ENCODE data around the gene TRIM60.
"Not testable (repeated sequence)": the region's sequence is repeated elsewhere in the genome, so short reads cannot be mapped to it uniquely, and the experiment has no call there.

Gene TRIM60

DNA sequence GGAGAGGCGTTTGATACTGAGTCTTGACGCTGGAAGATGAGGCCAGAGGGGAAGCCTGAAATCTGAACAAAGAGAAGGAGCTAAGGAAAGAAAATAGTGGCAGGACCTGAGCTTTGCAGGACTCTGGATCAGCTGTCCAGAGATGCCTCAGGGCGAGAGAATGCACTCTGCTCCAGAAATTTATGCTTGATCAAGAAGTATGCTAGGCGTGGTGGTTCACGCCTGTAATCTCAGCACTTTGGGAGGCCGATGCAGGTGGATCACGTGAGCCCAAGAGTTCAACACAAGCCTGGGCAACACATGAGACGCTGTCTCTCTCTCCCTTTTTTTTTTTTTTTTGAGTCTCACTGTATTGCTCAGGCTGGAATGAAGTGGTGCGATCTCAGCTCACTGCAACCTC, 23.8 kb downstream of the TRIM60 start:
- no peak for DNase-seq

DNA sequence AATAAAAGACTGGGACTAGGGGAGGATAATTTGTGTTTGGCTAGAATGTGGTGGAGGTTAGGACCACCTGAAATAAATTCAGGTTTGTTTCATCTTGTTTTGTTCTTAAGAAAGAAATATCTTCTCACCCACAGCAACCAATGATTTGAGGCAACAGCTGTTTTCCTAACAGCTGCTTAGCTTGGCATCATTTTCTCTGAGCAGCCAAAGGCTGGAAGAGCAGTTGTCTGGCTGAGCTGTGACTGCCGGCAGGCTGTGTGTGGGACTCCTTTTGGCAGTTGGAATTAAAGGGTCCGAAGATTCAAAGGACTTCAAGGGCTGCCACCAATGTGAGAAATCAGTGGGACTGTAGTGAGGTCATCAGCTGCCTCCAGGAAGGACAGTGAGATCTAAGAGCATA, 26.9 kb downstream of the TRIM60 start:
- no peak for DNase-seq

DNA sequence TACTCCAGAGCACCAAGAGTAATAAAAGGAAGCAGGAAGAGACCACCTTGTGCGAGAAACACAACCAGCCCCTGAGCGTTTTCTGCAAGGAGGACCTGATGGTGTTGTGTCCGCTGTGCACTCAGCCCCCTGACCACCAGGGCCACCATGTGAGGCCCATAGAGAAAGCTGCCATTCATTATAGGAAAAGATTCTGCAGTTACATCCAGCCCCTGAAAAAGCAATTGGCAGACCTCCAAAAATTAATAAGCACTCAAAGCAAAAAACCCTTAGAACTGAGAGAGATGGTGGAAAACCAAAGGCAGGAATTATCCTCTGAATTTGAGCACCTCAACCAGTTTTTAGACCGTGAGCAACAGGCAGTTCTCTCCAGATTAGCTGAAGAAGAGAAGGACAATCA, 27.6 kb downstream of the TRIM60 start:
- DNase-seq, result no peak

DNA sequence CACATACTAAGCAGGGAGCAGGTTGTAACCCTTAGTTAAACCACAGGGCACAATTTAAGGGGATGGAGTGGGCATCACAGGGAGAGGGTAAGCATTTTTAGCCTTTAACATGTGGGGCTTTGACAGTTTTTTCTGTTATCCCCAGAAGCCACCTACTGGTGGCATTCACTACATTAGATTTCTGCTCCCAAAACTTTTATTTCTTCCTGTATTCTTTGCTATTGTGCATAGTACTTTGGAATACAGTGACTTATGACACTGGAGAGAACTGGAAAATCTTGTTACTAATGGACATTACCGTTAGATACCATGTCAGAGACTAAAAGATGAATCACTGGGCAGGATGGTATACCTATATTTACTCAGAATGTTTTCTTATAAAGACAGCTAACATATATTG, 29.1 kb downstream of the TRIM60 start:
- no peak for DNase-seq

DNA sequence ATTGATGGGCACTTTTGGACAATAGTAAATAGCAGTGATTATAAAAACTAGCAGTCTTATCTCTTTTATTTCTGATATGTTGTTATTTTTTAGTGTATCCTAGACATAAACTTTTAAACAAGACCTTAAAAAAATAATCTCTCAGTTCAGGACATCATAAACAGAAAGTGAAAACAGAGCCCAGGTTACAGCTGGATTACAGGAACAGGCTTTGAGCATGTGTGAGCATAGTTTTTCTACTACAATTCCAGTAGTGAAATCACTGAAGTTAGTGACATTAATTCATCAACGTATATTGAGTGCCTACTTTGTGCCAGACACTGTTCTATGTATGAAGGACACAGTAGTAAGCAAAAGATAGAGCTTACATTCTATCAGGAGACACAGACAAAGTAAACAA, 38.8 kb downstream of the TRIM60 start:
- no peak for DNase-seq

DNA sequence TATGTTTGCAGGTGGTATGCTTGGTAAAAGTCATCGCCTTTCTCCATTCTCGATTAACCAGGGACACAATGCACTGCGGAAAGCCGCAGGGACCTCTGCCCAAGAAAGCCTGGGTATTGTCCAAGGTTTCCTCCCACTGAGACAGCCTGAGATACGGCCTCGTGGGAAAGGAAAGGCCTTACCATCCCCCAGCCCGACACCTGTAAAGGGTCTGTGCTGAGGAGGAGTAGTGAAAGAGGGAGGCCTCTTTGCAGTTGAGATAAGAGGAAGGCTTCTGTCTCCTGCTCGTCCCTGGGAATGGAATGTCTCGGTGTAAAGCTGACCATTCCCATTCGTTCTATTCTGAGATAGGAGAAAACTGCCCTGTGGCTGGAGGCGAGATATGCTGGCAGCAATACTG, 41.5 kb downstream of the TRIM60 start:
- not testable (repeated sequence) for DNase-seq

DNA sequence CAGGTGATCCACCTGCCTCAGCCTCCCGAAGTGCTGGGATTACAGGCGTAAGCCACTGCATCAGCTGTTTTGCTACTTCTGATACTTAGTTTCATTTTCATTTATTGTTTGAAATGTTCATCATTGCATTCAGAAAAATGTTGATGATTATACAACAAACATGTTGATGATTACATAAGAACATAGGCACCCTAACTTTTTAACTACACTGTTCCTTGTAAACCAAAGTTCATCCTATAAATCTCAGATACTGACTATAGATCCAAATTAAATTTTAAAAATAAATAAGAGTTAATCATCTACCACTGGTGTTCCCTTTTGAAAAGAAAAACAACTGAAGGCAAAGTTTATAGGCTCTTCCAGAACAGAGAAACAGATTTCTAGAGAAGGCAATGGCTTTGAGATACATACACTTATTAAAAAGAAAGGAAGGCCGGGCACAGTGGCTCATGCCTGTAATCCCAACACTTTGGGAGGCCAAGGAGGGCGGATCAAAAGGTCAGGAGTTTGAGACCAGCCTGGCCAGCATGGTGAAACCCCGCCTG, 45.3 kb downstream of the TRIM60 start:
- no peak for DNase-seq

DNA sequence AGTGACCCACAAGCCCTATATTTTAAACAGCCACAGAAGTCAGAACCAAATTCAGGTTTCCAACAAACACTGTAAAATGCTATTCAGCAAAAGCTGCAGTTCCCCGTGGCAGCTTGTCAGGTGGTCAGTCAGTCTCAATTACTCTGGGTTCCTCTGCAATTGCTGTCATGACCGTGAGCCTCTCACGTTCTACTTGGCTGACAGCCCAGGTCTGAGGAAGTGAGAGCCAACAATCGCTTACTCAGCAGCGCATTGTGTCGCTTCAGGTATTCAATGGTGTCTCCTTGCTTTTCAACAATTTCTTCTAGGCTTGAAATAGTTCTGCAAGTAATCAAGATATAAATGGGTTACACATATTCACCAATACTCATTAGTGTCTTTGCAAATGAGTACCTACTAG, 47.7 kb downstream of the TRIM60 start:
- no peak for DNase-seq

DNA sequence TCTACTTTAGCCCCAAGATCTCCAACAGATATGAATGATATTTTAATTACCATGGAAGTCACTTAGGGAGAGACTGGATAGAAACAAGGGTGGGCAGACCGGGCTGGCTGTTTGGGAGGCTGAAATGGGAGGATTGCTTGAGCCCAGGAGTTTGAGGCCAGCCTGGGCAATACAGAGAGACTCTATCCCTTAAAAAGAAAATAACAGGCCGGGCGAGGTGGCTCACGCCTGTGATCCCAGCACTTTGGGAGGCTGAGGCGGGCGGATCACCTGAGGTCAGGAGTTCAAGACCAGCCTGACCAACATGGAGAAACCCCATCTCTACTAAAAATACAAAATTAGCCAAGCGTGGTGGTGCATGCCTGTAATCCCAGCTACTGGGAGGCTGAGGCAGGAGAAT, 53.0 kb downstream of the TRIM60 start:
- not testable (repeated sequence) for DNase-seq

DNA sequence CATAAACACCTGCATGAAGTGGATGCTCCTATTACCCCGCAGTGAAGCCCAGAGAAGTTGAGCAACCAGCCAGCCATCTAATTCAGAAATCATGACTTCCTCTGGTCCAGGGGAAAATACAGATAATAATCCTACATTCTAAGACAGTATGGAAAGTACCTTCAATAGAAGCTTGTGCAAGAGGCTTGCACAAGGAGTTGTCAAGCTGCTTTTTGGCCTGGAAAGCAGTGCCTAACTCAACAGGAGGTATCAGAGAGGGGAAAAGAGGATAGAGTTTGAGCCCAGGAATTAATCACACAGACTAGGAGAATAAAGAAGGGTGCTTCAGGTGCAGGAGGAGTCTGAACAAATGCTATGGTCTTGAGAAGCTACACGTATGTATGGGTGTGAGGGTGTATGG, 54.1 kb downstream of the TRIM60 start:
- no peak for DNase-seq

DNA sequence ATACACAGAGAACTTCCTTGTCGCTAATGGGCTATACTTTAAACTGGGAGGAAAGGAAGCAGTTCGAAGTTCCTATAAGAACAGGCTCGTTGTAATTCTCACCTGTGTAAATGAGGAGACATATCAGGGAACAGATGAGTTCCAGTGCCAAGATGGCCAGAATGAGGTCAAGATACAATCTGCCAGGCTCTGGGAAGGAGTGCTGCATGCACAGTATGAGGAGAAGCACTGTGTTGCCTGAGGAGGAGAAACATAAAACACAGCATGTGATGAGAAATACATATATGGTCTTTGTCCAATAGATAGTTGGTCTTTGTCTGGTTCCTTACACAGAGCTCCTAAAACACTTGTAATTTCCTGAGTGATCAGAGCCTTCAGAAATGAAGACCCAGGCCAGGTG, 56.6 kb downstream of the TRIM60 start:
- DNase-seq, result no peak
